Camera-type eye (tissue), 1 donor: Measurements from ENCODE around the gene IMPDH1. TPM values are rescaled to one million over a fixed set of nuclear protein-coding genes. Genes with fewer than 3 reads are reported as not detected.

Source experiments
- total RNA-seq: library from RNA; depleted of rRNA; stranded (reverse); fragments of >200 nt; gene quantifications from one replicate; pipeline ENCODE4 v1.2.3, GENCODE V29; 2014

The IMPDH1 gene
- total RNA-seq: 69.2 TPM

DNA sequence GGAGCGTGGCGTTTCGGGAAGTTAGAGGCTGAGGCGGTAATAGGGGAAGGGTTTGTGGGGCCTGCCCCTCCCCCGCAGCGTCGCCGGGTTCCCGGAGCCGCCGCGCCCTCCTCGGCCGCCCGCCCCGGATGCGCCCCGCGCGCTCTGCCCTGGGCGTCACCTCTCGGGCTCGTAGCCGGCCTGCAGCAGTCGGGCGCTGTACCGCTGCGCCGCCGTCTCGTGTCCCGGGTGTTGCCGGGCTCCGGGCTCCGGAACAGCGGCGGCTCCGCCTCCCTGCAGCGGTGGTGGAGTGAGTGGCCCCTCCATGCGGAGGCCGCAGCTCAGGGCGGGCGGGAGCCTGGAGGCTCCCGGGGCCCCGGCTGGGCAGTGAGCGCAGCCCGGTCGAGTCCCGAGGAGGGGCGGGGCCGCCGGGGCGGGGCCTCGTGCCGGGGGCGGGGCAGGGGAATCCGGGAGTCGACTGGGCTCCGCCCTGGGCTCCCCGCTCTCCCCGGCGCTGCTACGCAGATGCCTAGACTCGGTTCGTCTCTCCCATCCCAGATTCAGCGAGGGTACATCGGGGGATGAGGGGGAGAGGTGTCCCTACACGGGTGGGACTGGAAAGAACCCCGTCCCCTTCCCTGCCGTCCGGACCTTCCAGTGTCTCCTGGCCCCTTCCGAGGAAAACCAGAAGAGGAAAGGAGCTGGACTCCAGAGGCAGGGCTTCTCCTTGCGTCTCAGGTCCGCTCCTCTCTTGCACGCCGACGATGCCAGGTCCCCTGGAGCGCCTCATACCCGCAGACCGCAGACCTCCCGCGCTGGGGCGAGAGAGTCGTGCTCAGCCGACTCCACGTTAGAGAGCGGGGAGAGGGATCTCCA lies at the start of gene IMPDH1:
Gene IMPDH1 (minus strand): TSS at position 387 of the 855 bp plus-strand sequence. CDS start 81 bp downstream, at position 306.

GRCh38 chr7:128455543-128456254 lies 45.9 kb upstream of the IMPDH1 start, which contains the start of gene HILPDA:
Gene HILPDA, plus strand, starts transcription at chr7:128455878. Its CDS starts 1,391 bp downstream, at chr7:128457269.

GRCh38 chr7:128361411-128362379 lies 48.1 kb downstream of the IMPDH1 start, which contains the start of gene PRRT4:
Gene PRRT4, minus strand, starts transcription at chr7:128361690.

GRCh38 chr7:128343554-128344430 lies 66.0 kb downstream of the IMPDH1 start, which contains the start of gene RBM28:
Gene RBM28, minus strand, starts transcription at chr7:128343908. Its CDS starts 115 bp downstream, at chr7:128343793.

Other genes with a start within 250 kb of the IMPDH1 start
- gene LEP, start 168.7 kb downstream of the IMPDH1 start, total RNA-seq: not detected
- gene RBM28, start 66.1 kb downstream of the IMPDH1 start, total RNA-seq: 41.5 TPM
- 6.8 TPM for gene PRRT4, start 48.3 kb downstream of the IMPDH1 start, total RNA-seq
- gene HILPDA, start 45.9 kb upstream of the IMPDH1 start, total RNA-seq: 27.8 TPM
- 38.6 TPM for gene METTL2B, start 66.8 kb upstream of the IMPDH1 start, total RNA-seq